Common myeloid progenitor, CD34-positive (primary cell): Measurements from ENCODE around the gene ARF1.
A peak's percentile ranks its signal among the peaks of the same experiment; 100 is the strongest.

Experiments used
- CTCF ChIA-PET: fragments of 350-600 bp; sonication (Branson Sonifier 250); formaldehyde crosslinking; loops from one replicate; lab custom pipeline; 2021; ENCODE audit warnings: antibody characterized with exemption; lab: Charles Lee
- POLR2A ChIA-PET: fragments of 350-600 bp; sonication (Branson Sonifier 250); formaldehyde crosslinking; loops from one replicate; lab custom pipeline; 2021; ENCODE audit warnings: antibody characterized with exemption; lab: Charles Lee
- DNase-seq, 3 donors: peaks; one replicate each; pipeline versions ENCODE4 v3.0.0 to v3.0.0-alpha.2; 2013
- H3K27ac ChIP-seq, 2 experiments: 1 replicate in 1 of 2; 2 replicates in 1 of 2; pipeline ENCODE4 v1.7.0; 2013; ENCODE audit warnings: inconsistent platforms in 2 of 2, low read length in 2 of 2, mild to moderate bottlenecking in 2 of 2, low read depth in 1 of 2, moderate library complexity in 1 of 2; ENCODE audit not compliant: severe bottlenecking in 2 of 2, insufficient read depth in 1 of 2, poor library complexity in 1 of 2
- H3K27me3 ChIP-seq, 5 experiments: replicated peaks in 2 of 5; 1 replicate in 3 of 5; 2 replicates in 2 of 5; pipeline versions ENCODE4 v1.6.1 to v1.7.0; 2013; ENCODE audit warnings: low read length in 4 of 5, mild to moderate bottlenecking in 2 of 5, moderate library complexity in 2 of 5, inconsistent platforms in 1 of 5; ENCODE audit not compliant: insufficient read depth in 5 of 5, control insufficient read depth in 4 of 5
- H3K36me3 ChIP-seq, 4 experiments: 1 replicate in 2 of 4; 2 replicates in 2 of 4; pipeline versions ENCODE4 v1.6.1 to v1.7.0; 2013; ENCODE audit warnings: low read length in 3 of 4, control low read depth in 1 of 4, mild to moderate bottlenecking in 1 of 4; ENCODE audit not compliant: control insufficient read depth in 4 of 4, insufficient read depth in 4 of 4
- H3K4me1 ChIP-seq, 4 experiments: 1 replicate in 3 of 4; 2 replicates in 1 of 4; pipeline versions ENCODE4 v1.6.1 to v1.7.1; 2013; ENCODE audit warnings: low read length in 3 of 4, mild to moderate bottlenecking in 3 of 4, control low read depth in 1 of 4, inconsistent platforms in 1 of 4, moderate library complexity in 1 of 4; ENCODE audit not compliant: control insufficient read depth in 4 of 4, insufficient read depth in 4 of 4; ENCODE audit errors: control extremely low read depth in 1 of 4
- H3K4me3 ChIP-seq, 7 experiments: 1 replicate in 4 of 7; 2 replicates in 3 of 7; pipeline versions ENCODE4 v1.5.1 to v1.7.0; 2013; ENCODE audit warnings: mild to moderate bottlenecking in 7 of 7, low read length in 6 of 7, moderate library complexity in 6 of 7, inconsistent platforms in 2 of 7, low read depth in 2 of 7, control low read depth in 1 of 7; ENCODE audit not compliant: insufficient read depth in 4 of 7, control insufficient read depth in 1 of 7; ENCODE audit errors: extremely low read depth in 1 of 7
- H3K9me3 ChIP-seq, 5 experiments: 1 replicate in 4 of 5; 2 replicates in 1 of 5; pipeline versions ENCODE4 v1.6.1 to v1.7.1; 2013; ENCODE audit warnings: low read length in 4 of 5, mild to moderate bottlenecking in 2 of 5, inconsistent platforms in 1 of 5, low read depth in 1 of 5, moderate library complexity in 1 of 5; ENCODE audit not compliant: control insufficient read depth in 4 of 5, insufficient read depth in 2 of 5; ENCODE audit errors: control extremely low read depth in 1 of 5
- WGBS: methylation state at CpG from one replicate; pipeline ENCODE4 v1.1.5; 2013; ENCODE audit not compliant: insufficient coverage; 5-methylcytosine and 5-hydroxymethylcytosine counted together

ARF1 gene

DNA sequence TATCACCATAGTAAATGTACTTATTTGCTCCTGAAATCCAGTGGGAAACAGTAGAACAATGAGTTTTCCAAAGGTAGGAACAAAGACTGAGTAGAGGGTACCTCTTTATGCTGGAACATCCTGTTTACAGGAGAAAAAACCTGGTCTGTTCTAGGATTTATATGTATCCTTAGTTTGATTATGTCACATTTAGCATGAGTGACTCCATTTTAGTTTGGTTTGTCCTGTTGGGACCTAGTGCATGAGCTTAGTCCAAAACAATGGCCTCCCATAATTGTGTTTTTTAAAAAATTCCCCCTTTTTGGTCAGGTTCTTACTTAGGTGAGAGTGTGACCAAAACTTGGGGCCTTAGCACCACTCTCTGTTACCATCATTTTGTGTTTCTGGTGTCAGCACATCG lies 30.1 kb downstream of the ARF1 start:
- H3K9me3 ChIP-seq = no peaks in the 10 kb centered on the region
- H3K4me1 ChIP-seq = peaks cover 7 to 23% (median 15%) of the 10 kb centered on the region in 4 experiments
- ChIA-PET POLR2A (no interaction called here), CTCF (interaction anchor here (1.3 to 1.9 kb wide), 4 partner anchors 11 to 114 kb away, joined by 3 to 7 read pairs (median 4); no protein-coding TSS in a partner anchor)
- peaks cover 0 to 5% (median 2%) of the 10 kb centered on the region in 4 experiments for H3K36me3 ChIP-seq
- H3K27me3 ChIP-seq = no peaks in the 10 kb centered on the region
- no peak for DNase-seq
- H3K4me3 ChIP-seq = no peak overlapping the region
- H3K27ac ChIP-seq = no peak overlapping the region
- WGBS = 100% methylated on average over 1 of the region's 1 CpG

DNA sequence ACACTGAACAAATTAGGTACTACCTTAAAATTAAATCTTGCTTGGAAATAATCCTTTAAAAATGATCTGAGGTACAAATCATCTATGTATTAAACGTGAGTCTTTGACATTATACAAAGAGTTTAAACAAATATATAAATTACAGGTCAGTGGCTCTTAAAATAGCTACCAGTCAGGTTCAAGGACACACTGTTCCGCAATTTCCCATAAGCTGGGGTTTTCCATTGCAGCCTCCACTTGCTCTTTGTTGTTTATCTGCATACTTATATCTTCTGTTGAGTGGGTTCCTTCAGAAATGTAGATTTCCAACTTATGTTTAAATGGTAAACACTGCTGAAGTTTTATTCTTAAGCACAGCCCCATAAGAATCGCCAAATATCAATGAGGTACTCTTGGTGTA lies 32.3 kb downstream of the ARF1 start:
- Histone ChIP-seq H3K4me3 (no peak overlapping the region), H3K27ac (no peak overlapping the region), H3K27me3 (no peaks in the 10 kb centered on the region), H3K9me3 (no peaks in the 10 kb centered on the region), H3K4me1 (peaks cover 0 to 5% (median 4%) of the 10 kb centered on the region in 4 experiments), H3K36me3 (no peaks in the 10 kb centered on the region)
- ChIA-PET POLR2A (no interaction called here), CTCF (no interaction called here)
- no peak for DNase-seq
- WGBS = no CpG with 5 or more reads among the region's 3 CpGs

DNA sequence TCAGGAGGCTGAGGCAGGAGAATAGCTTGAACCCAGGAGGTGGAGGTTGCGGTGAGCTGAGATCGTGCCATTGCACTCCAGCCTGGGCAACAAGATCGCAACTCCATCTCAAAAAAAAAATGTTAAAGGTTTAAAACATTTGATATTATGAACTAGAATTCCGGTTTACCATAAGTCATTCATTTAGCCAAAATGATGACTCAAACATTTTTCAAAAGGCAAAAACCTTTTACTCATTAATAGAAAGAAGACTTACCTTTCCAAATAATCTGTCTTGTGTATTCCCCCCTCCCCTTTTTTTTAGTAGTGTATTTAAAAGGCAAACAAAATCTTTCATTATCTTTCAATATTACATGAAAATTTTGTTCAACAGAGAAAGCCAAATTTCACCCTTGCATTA lies 34.8 kb downstream of the ARF1 start:
- WGBS = no CpG with 5 or more reads among the region's 4 CpGs
- Histone ChIP-seq H3K27ac (no peak overlapping the region), H3K27me3 (no peaks in the 10 kb centered on the region), H3K9me3 (no peaks in the 10 kb centered on the region), H3K36me3 (no peaks in the 10 kb centered on the region), H3K4me3 (no peak overlapping the region), H3K4me1 (peaks cover 0 to 6% (median 0%) of the 10 kb centered on the region in 4 experiments)
- ChIA-PET POLR2A (no interaction called here), CTCF (no interaction called here)
- DNase-seq = no peak

DNA sequence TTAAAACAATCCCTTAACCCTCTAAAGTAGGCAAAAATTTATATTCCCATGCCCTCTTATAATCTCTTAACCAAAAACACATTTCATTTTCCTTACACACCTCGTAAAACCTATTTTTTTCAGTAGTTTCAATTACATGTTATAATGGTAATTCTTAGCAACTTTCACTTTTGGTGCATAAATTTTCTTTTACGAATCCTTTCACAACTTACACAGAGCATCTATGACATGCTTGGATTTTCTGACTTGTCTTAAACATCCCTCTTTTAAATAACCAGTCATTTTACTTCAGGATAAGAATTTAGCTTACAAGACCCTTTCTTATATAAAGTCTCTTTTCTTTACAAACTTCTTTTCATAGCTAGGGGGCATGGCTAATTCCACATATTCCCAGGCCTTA lies 35.5 kb downstream of the ARF1 start:
- ChIA-PET CTCF (interaction anchor here (1.2 to 2.4 kb wide), 3 partner anchors 11 to 39 kb away, joined by 3 to 7 read pairs (median 5); no protein-coding TSS in a partner anchor), POLR2A (no interaction called here)
- H3K4me1 ChIP-seq = peaks cover 0 to 6% (median 0%) of the 10 kb centered on the region in 4 experiments
- DNase-seq = no peak
- no peak overlapping the region for H3K4me3 ChIP-seq
- no peaks in the 10 kb centered on the region for H3K9me3 ChIP-seq
- 100% methylated on average over 1 of the region's 2 CpGs for WGBS
- H3K27me3 ChIP-seq = no peaks in the 10 kb centered on the region
- H3K36me3 ChIP-seq = no peaks in the 10 kb centered on the region
- no peak overlapping the region for H3K27ac ChIP-seq

DNA sequence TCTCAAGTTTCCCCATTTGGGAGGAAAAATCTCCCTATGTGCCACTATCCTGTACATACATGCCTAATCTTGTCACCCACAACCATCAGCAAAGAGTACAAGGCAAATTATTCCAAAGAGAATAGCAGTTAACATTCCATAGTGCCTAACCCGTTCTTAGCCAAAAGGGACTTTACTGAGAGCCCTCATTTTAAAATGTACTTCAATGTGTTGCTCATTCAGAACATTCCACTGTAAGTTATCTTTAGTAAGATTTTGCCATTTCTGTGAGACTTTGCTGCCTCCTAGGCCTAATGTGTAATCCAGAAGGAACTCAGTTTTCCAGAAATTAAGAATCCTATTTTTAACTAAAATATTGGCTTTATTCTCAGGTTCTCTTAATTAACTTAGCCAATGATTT lies 37.8 kb downstream of the ARF1 start:
- Histone ChIP-seq H3K27me3 (no peaks in the 10 kb centered on the region), H3K27ac (no peak overlapping the region), H3K36me3 (no peaks in the 10 kb centered on the region), H3K4me1 (peaks cover 0 to 6% (median 0%) of the 10 kb centered on the region in 4 experiments), H3K4me3 (no peak overlapping the region), H3K9me3 (no peaks in the 10 kb centered on the region)
- WGBS = no CpG with 5 or more reads among the region's 1 CpG
- no peak for DNase-seq
- POLR2A ChIA-PET = no interaction called here
- CTCF ChIA-PET = interaction anchor here (1.0 to 2.4 kb wide), 2 partner anchors 9 to 11 kb away, joined by 5 read pairs; no protein-coding TSS in a partner anchor

DNA sequence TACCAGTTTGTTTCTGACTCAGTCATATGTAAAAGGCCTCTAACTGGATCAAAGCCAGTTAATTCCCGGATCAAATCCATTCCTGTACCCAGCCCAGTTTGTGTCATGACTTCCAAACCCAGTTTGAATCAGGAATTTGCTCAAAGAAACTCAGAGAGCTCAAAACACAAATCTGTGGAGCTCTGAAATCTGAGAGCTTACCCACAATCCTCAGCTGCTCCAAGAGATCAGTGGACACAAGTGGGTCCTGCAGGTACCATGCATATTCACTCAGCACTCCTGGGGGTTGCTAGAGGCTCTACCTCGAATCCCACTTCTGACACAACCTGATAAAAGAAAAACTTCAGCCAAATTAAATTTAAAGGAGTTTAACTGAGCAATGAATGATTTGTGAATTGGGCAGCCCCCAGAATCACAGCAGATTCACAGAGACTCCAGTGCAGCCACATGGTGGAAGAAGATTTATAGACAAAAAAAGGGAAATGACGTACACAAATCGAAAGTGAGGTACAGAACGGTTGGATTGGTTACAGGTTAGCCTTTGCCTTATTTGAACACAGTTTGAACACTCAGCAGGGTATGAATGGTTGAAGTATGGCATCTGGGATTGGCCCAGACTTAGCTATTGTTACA lies 38.5 kb downstream of the ARF1 start:
- POLR2A ChIA-PET = no interaction called here
- WGBS = 21% methylated on average over 4 of the region's 5 CpGs
- Histone ChIP-seq H3K36me3 (no peaks in the 10 kb centered on the region), H3K27me3 (no peaks in the 10 kb centered on the region), H3K9me3 (no peaks in the 10 kb centered on the region), H3K4me1 (peaks cover 0 to 6% (median 0%) of the 10 kb centered on the region in 4 experiments), H3K4me3 (no peak overlapping the region), H3K27ac (no peak overlapping the region)
- CTCF ChIA-PET = interaction anchor here (1.0 to 2.2 kb wide), 2 partner anchors 10 to 15 kb away, joined by 3 to 9 read pairs; no protein-coding TSS in a partner anchor
- peak; percentile 65 to 88 (median 81) for DNase-seq

DNA sequence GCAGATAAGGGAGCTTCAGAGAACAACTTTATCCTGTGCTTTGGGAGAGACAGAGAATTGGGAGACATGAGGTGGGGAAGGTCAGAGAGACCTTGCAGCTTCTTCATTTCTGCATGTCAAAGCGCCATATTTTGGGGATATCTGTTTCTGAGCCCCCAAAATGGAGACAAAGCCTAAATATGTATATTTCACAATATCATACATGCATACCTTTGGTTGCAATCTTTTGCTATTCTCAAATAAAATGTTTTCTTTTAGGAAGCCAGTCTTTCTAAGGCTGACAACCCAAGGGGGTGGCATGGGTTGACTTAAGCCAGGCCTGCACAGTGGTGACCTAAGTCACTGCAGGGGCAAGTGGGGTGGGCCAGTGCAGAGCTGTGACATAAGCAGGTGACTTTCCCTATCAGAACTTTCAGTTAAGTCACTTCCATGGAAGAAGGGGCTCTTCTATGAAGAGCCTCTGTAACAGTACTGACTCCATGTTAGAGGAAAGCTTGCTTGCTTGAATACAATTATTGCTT lies 40.5 kb downstream of the ARF1 start:
- no peaks in the 10 kb centered on the region for H3K9me3 ChIP-seq
- no peak overlapping the region for H3K4me3 ChIP-seq
- no CpG with 5 or more reads among the region's 1 CpG for WGBS
- no peak overlapping the region for H3K27ac ChIP-seq
- CTCF ChIA-PET = interaction anchor here (0.8 to 2.2 kb wide), 6 partner anchors 8 to 119 kb away, joined by 3 to 9 read pairs (median 4); no protein-coding TSS in a partner anchor
- peaks cover 0 to 2% (median 0%) of the 10 kb centered on the region in 5 experiments for H3K27me3 ChIP-seq
- DNase-seq = no peak
- H3K36me3 ChIP-seq = no peaks in the 10 kb centered on the region
- POLR2A ChIA-PET = no interaction called here
- peaks cover 0 to 6% (median 0%) of the 10 kb centered on the region in 4 experiments for H3K4me1 ChIP-seq
